Cardiac atrium fibroblast (primary cell): ENCODE data around the gene BID. TPM values are rescaled to one million over a fixed set of nuclear protein-coding genes. Genes with fewer than 3 reads are reported as not detected.

Source experiments
- total RNA-seq: library from RNA; depleted of rRNA; stranded (reverse); fragments of >200 nt; gene quantifications from 2 replicates; pipeline ENCODE4 v1.2.3, GENCODE V29; 2015

BID gene
- total RNA-seq: 18.2 and 26.9 TPM in 2 replicates

DNA sequence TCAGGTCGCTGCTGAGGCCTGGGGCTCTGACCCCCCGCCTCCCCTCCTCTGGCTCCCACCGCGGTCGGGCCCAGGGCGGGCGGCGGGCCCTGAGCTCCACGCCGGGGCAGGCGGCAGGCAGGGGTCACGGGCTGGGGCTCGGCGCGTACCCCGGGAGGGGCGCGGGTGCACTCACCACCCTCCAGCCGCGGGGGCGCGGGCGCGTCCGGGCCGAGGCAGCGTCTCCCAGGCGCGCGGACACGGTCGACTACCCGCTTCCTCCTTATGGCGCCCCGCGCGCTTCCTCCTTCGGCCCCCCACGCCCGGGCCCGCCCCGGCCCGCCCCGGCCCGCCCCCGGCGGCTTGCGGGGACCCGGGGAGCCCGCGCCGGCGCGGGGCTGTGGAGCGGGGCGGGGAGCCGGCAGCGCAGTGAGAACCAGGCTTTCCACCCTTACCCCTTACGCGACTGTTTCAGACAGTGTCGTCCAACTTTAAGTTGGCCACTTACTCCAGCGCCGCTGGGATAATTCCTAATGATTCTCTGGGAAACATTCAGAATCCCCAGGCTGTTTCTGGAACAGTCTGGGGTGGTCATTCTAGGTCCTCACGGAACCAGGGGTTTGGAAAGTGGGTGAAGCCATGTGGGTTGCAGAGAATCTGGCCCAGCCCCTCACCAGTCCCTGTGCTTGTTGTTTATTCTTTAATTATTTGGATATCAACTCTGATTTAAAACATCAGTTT lies at the start of gene BID:
BID (minus strand) TSS at position 264 of the 720 bp plus-strand sequence. CDS start 24,353 bp downstream, outside the sequence.

Other genes starting within 250 kb of the BID start
- gene SLC25A18, start 211.0 kb downstream of the BID start, total RNA-seq: 0.16 TPM in 1 of 2 replicates, not detected in the other
- gene ATP6V1E1, start 145.7 kb downstream of the BID start, total RNA-seq: 93.3 and 138 TPM in 2 replicates
- 36.9 and 39.0 TPM in 2 replicates for gene BCL2L13, start 135.7 kb downstream of the BID start, total RNA-seq